GM21737 (cell line): Measurements from ENCODE around the gene CCDC141.
A peak's percentile ranks its signal among the peaks of the same experiment; 100 is the strongest.

Experiments
- ATAC-seq: cut with Tn5 transposase; IDR thresholded peaks from one replicate; pipeline ENCODE4 v1.9.1; 2021; ENCODE audit warnings: mild to moderate bottlenecking, moderate library complexity; ENCODE audit not compliant: unreplicated experiment

The CCDC141 gene

GRCh38 chr2:178914259-178914849 lies 135.6 kb downstream of the CCDC141 start:
- ATAC-seq, result no peak

- ATAC-seq, result no peak
Observed at GRCh38 chr2:178913049-178913441, 136.9 kb downstream of the CCDC141 start.

- no peak for ATAC-seq
Observed at GRCh38 chr2:178912416-178913048, 137.4 kb downstream of the CCDC141 start.

- no peak for ATAC-seq
Observed at GRCh38 chr2:178911039-178911438, 138.9 kb downstream of the CCDC141 start.

- no peak for ATAC-seq
Observed at GRCh38 chr2:178910005-178910404, 139.9 kb downstream of the CCDC141 start.

GRCh38 chr2:178909507-178909906 lies 140.4 kb downstream of the CCDC141 start:
- no peak for ATAC-seq

- ATAC-seq, result no peak
Observed at GRCh38 chr2:178908810-178909209, 141.1 kb downstream of the CCDC141 start.

GRCh38 chr2:178905261-178905660 lies 144.7 kb downstream of the CCDC141 start:
- ATAC-seq, result no peak

- ATAC-seq, result no peak
Observed at GRCh38 chr2:178899656-178900055, 150.3 kb downstream of the CCDC141 start.

GRCh38 chr2:178895872-178896271 lies 154.1 kb downstream of the CCDC141 start:
- ATAC-seq, result no peak

GRCh38 chr2:178895171-178895570 lies 154.8 kb downstream of the CCDC141 start:
- ATAC-seq, result no peak

- no peak for ATAC-seq
Observed at GRCh38 chr2:178892751-178893625, 156.9 kb downstream of the CCDC141 start.

- no peak for ATAC-seq
Observed at GRCh38 chr2:178891959-178892485, 157.9 kb downstream of the CCDC141 start.

- ATAC-seq, result peak; percentile 73
Observed at GRCh38 chr2:178891265-178891958, 158.5 kb downstream of the CCDC141 start.

GRCh38 chr2:178886006-178886405 lies 163.9 kb downstream of the CCDC141 start:
- ATAC-seq, result no peak

GRCh38 chr2:178884440-178884839 lies 165.5 kb downstream of the CCDC141 start:
- ATAC-seq, result no peak

- ATAC-seq, result no peak
Observed at GRCh38 chr2:178882666-178883440, 167.1 kb downstream of the CCDC141 start.

GRCh38 chr2:178881075-178881474 lies 168.9 kb downstream of the CCDC141 start:
- ATAC-seq, result no peak

GRCh38 chr2:178880257-178880656 lies 169.7 kb downstream of the CCDC141 start:
- ATAC-seq, result no peak

GRCh38 chr2:178877874-178878273 lies 172.1 kb downstream of the CCDC141 start:
- ATAC-seq, result no peak
